KOPT-K1 (cell line): Measurements from ENCODE around the gene CCDC73.

Experiments
- H3K27ac ChIP-seq: fragments of 200-600 bp; sonication (generic); 2 replicates; pipeline ENCODE4 v1.5.1; 2016; ENCODE audit warnings: antibody characterized with exemption, mild to moderate bottlenecking, low read depth, low read length; ENCODE audit not compliant: poor library complexity, severe bottlenecking
- H3K36me3 ChIP-seq: fragments of 200-600 bp; sonication (generic); 2 replicates; pipeline ENCODE4 v1.5.1; 2017; ENCODE audit warnings: antibody characterized with exemption, mild to moderate bottlenecking, low read length, moderate library complexity; ENCODE audit not compliant: insufficient read depth
- H3K9me3 ChIP-seq: fragments of 200-600 bp; sonication (generic); 2 replicates; pipeline ENCODE4 v1.5.1; 2017; ENCODE audit warnings: antibody characterized with exemption, low read length, mild to moderate bottlenecking; ENCODE audit not compliant: insufficient read depth, poor library complexity, severe bottlenecking

The CCDC73 gene

DNA sequence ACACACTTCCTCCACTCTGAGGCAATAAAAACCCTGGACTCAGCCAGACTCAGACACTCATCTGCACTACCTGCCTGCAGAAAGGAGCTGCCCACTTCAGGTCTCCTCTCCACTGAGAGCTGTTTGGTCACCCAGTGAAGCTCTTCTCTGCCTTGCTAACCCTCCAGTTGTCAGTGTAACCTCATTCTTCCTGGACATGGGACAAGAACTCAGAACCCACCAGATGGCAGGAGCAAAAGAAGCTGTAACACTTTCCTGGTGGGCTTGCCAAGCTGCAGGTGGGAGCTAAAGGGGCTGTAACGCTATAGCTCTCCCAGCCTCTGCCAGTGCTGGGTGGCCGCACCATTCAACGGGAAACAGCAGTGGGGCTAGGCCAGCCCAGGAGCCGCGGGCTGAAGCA is 89.7 kb downstream of the CCDC73 start:
- Histone ChIP-seq H3K36me3 (no peaks in the 10 kb centered on the region), H3K27ac (no peak overlapping the region), H3K9me3 (peaks cover 19% of the 10 kb centered on the region)

GRCh38 chr11:32704261-32704660 is 90.2 kb downstream of the CCDC73 start:
- no peaks in the 10 kb centered on the region for H3K36me3 ChIP-seq
- H3K9me3 ChIP-seq: peaks cover 19% of the 10 kb centered on the region
- no peak overlapping the region for H3K27ac ChIP-seq

- no peak overlapping the region for H3K27ac ChIP-seq
- no peaks in the 10 kb centered on the region for H3K36me3 ChIP-seq
- H3K9me3 ChIP-seq: peaks cover 19% of the 10 kb centered on the region
Measured at GRCh38 chr11:32701616-32702015, 92.8 kb downstream of the CCDC73 start.

GRCh38 chr11:32698579-32698978 is 95.9 kb downstream of the CCDC73 start:
- Histone ChIP-seq H3K9me3 (no peaks in the 10 kb centered on the region), H3K27ac (no peak overlapping the region), H3K36me3 (no peaks in the 10 kb centered on the region)

DNA sequence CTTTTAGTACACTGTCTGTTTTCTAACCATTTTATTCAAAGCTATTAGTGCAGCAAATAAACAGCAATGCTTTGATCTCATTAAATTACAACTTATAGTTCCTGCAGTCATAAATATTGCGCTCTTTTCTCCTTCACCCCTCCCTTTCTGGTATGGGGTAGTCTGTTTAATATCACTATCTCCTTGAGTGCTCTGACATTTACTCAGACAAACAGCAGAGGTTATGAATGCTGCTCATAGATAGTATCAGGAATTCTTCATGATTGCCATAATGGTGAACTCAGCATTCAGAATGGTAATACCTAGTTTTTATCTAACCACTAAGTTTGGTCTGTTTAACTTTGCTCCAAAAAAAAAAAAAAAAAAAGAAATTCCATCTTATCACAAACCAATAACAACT is 123.4 kb downstream of the CCDC73 start:
- Histone ChIP-seq H3K27ac (no peak overlapping the region), H3K9me3 (peaks cover 4% of the 10 kb centered on the region), H3K36me3 (no peaks in the 10 kb centered on the region)

DNA sequence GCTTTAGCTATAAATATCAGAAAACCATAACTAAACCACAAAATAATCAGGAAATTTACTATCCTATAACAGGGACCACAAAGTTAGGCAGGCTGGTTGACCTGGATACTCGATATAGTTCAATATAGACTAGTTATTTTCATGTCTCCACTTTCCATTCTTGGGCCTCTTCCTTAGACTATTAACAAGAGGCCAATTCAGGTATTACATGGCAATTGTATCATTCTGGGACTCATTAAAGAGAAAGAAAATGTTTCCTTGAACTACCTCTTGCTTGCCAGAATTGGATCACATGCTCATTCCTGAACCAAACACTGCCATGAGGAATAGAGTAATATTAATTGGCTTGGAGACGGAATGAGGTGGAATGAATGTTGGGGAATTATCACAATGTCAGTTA is 134.8 kb downstream of the CCDC73 start:
- no peaks in the 10 kb centered on the region for H3K9me3 ChIP-seq
- no peaks in the 10 kb centered on the region for H3K36me3 ChIP-seq
- H3K27ac ChIP-seq: no peak overlapping the region

DNA sequence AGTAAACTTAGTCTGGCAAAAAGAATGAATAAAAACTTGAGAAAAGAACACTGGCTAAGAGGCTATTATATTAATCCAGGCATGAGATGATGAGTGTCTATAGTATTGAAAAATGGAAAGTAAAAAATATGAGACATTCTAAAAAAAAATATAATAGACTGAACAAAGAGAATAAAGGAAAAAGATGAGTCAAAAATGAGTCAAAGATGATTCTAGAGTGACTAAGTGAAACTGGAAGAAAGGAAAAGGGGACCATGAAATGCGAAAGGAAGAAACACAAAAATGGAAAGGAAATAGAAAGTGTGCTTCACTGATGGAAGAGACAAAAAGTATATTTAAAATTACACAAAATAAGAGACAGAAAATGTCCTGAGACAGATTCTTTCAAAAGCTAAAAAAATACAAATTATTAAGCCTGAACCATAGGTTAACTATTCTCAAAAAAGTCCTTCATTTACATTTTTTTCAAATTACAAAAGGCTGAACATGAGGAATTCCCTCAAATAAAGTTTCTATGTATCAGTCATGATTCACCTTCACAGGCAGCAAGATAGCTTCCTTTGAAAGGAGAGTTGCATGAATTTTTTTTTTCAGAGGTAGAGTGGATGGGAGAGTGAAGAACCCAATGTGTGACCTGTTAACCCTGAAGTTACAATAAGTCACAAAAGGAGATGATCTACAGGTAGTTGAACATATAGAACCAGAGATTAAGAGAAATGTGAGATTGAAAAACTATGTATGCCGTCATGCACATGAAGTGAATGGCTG is 135.6 kb downstream of the CCDC73 start:
- H3K9me3 ChIP-seq: no peaks in the 10 kb centered on the region
- H3K27ac ChIP-seq: no peak overlapping the region
- H3K36me3 ChIP-seq: no peaks in the 10 kb centered on the region

DNA sequence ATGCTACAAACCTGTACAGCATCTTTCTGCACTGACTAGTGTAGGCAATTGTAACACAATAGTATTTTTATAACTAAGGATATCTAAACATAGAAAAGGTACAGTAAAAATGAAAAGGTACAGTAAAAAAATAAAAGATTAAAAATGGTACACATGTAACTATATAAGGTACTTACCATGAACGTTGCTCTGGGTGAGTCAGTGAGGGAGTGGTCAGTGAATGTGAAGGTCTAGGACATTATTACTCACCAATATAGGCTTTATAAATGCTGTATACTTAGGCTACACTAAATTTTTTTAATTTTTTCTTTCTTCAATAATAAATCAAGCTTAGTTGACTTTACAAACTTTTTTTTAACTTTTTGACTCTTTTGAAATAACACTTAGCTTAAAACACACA is 150.9 kb downstream of the CCDC73 start:
- Histone ChIP-seq H3K9me3 (no peaks in the 10 kb centered on the region), H3K36me3 (no peaks in the 10 kb centered on the region)

GRCh38 chr11:32641361-32641760 is 153.1 kb downstream of the CCDC73 start:
- no peak overlapping the region for H3K27ac ChIP-seq
- no peaks in the 10 kb centered on the region for H3K36me3 ChIP-seq
- no peaks in the 10 kb centered on the region for H3K9me3 ChIP-seq

More for the DNA sequence above, 150.9 kb downstream of the CCDC73 start:
- no peak overlapping the region for H3K27ac ChIP-seq

- no peaks in the 10 kb centered on the region for H3K9me3 ChIP-seq
- no peaks in the 10 kb centered on the region for H3K36me3 ChIP-seq
- no peak overlapping the region for H3K27ac ChIP-seq
Measured at GRCh38 chr11:32635819-32636218, 158.6 kb downstream of the CCDC73 start.

- no peaks in the 10 kb centered on the region for H3K9me3 ChIP-seq
- no peaks in the 10 kb centered on the region for H3K36me3 ChIP-seq
- H3K27ac ChIP-seq: no peak overlapping the region
Measured at GRCh38 chr11:32630844-32631243, 163.6 kb downstream of the CCDC73 start.

GRCh38 chr11:32616903-32617302 is 177.6 kb downstream of the CCDC73 start:
- H3K27ac ChIP-seq: no peak overlapping the region
- H3K9me3 ChIP-seq: no peaks in the 10 kb centered on the region
- no peaks in the 10 kb centered on the region for H3K36me3 ChIP-seq

- no peak overlapping the region for H3K27ac ChIP-seq
- no peaks in the 10 kb centered on the region for H3K36me3 ChIP-seq
- no peaks in the 10 kb centered on the region for H3K9me3 ChIP-seq
Measured at GRCh38 chr11:32615422-32615821, 179.0 kb downstream of the CCDC73 start.

GRCh38 chr11:32613500-32614151 is 180.8 kb downstream of the CCDC73 start:
- Histone ChIP-seq H3K36me3 (peaks cover 6% of the 10 kb centered on the region; the same call in 1 of the 2 replicates), H3K27ac (no peak overlapping the region), H3K9me3 (peaks cover 3% of the 10 kb centered on the region)

DNA sequence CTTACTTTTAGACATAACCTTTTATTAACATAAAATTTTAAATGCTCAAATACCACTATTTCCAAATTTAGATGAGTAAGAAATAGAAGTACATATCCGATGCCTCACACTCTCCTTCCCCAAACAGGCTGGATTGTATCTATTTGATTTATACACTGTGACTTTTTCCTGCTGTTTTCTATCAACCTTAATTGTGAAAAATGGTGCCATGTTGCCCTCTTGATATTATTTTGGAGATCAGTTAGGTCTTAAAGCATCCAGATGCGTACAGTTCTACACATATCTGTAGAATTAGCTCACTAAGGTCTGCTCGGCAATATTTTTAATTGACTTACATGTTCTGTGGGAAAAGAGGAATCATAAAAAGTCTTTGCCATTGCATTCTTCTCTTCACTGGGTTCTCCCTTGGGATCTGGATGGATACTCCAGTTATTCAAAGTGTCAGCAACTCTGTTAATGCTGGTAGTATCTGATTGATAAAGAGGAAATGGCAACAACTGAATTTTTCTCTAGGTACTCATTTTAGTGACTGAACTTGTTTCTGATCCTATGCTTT is 183.6 kb downstream of the CCDC73 start:
- H3K27ac ChIP-seq: no peak overlapping the region
- peaks cover 31% of the 10 kb centered on the region for H3K36me3 ChIP-seq
- H3K9me3 ChIP-seq: peaks cover 27% of the 10 kb centered on the region
